NCI-H748 (cell line): ENCODE results near the gene HDDC3.
A peak's percentile ranks its signal among the peaks of the same experiment; 100 is the strongest.
"Not testable (repeated sequence)": the region's sequence is repeated elsewhere in the genome, so short reads cannot be mapped to it uniquely, and the experiment has no call there.

ENCODE experiments used
- DNase-seq: peaks from one replicate; lab custom pipeline; 2025; ENCODE audit not compliant: unreplicated experiment; lab: John Stamatoyannopoulos, UW

HDDC3 gene

GRCh38 chr15:90910441-90911301 lies 21.7 kb downstream of the HDDC3 start:
- DNase-seq = no peak

GRCh38 chr15:90909976-90910375 lies 22.4 kb downstream of the HDDC3 start:
- DNase-seq = no peak

GRCh38 chr15:90909449-90909848 lies 22.9 kb downstream of the HDDC3 start:
- DNase-seq = not testable (repeated sequence)

GRCh38 chr15:90907838-90908507 lies 24.4 kb downstream of the HDDC3 start:
- no peak for DNase-seq

GRCh38 chr15:90907051-90907660 lies 25.2 kb downstream of the HDDC3 start:
- DNase-seq = no peak

GRCh38 chr15:90906181-90906849 lies 26.0 kb downstream of the HDDC3 start:
- DNase-seq = no peak

GRCh38 chr15:90905306-90906180 lies 26.8 kb downstream of the HDDC3 start:
- no peak for DNase-seq

- DNase-seq = no peak
These were observed 27.6 kb downstream of the HDDC3 start for GRCh38 chr15:90904746-90905145.

GRCh38 chr15:90903733-90904536 lies 28.4 kb downstream of the HDDC3 start:
- DNase-seq = peak; percentile 16

- DNase-seq = peak; percentile 69
These were observed 29.3 kb downstream of the HDDC3 start, which contains the start of gene MAN2A2 for GRCh38 chr15:90902840-90903732. Gene MAN2A2, plus strand, starts transcription at chr15:90903302. Its CDS starts 906 bp downstream, at chr15:90904208.

GRCh38 chr15:90902040-90902839 lies 30.1 kb downstream of the HDDC3 start:
- peak; percentile 80 for DNase-seq

- no peak for DNase-seq
These were observed 30.9 kb downstream of the HDDC3 start for GRCh38 chr15:90901175-90902039.

- DNase-seq = not testable (repeated sequence)
These were observed 35.2 kb downstream of the HDDC3 start for GRCh38 chr15:90897131-90897655.

GRCh38 chr15:90895571-90896117 lies 36.7 kb downstream of the HDDC3 start:
- peak; percentile 8 for DNase-seq

GRCh38 chr15:90893175-90894090 lies 38.9 kb downstream of the HDDC3 start:
- no peak for DNase-seq
